GM19025 (cell line): ENCODE data around the gene RPL41.

Experiments used
- ATAC-seq: cut with Tn5 transposase; IDR thresholded peaks from one replicate; pipeline ENCODE4 v1.9.1; 2021; ENCODE audit warnings: mild to moderate bottlenecking, low read depth, moderate library complexity; ENCODE audit not compliant: unreplicated experiment

RPL41 gene

GRCh38 chr12:56164345-56164729, 47.9 kb downstream of the RPL41 start:
- ATAC-seq, result no peak

- ATAC-seq, result no peak
Measured at GRCh38 chr12:56165369-56165768, 48.9 kb downstream of the RPL41 start.
